CD4-positive, CD25-positive, alpha-beta regulatory T cell (primary cell): ENCODE data around the gene CHID1. TPM values are rescaled to one million over a fixed set of nuclear protein-coding genes. Genes with fewer than 3 reads are reported as not detected.

Experiments used
- ATAC-seq, 2 donors: fragments of 150-1000 bp; cut with Tn5 transposase; one replicate each; pipeline ENCODE4 v1.10.0; 2021; ENCODE audit warnings: low read depth in 2 of 2, moderate number of reproducible peaks in 2 of 2, moderate library complexity in 1 of 2
- DNase-seq, 3 donors: peaks; one replicate each; pipeline versions ENCODE4 v3.0.0 to v3.0.0-alpha.2; 2012 to 2022; ENCODE audit warnings: mixed read lengths in 1 of 3
- H3K27ac ChIP-seq: one replicate; pipeline ENCODE4 v1.7.0; 2013; ENCODE audit warnings: mild to moderate bottlenecking, low read length; ENCODE audit not compliant: insufficient read depth, poor library complexity, severe bottlenecking
- H3K27me3 ChIP-seq: one replicate; pipeline ENCODE4 v1.7.0; 2013; ENCODE audit warnings: low read length; ENCODE audit not compliant: control insufficient read depth, insufficient read depth
- H3K36me3 ChIP-seq: one replicate; pipeline ENCODE4 v1.7.0; 2013; ENCODE audit warnings: mild to moderate bottlenecking, low read length, moderate library complexity; ENCODE audit not compliant: control insufficient read depth, insufficient read depth
- H3K4me1 ChIP-seq: 2 replicates; pipeline ENCODE4 v1.7.0; 2013; ENCODE audit warnings: mild to moderate bottlenecking, low read length; ENCODE audit not compliant: insufficient read depth, control insufficient read depth, poor library complexity, severe bottlenecking
- H3K4me3 ChIP-seq: one replicate; pipeline ENCODE4 v1.7.0; 2013; ENCODE audit warnings: low read depth, mild to moderate bottlenecking, low read length, moderate library complexity
- H3K9me3 ChIP-seq, 2 experiments: 1 replicate in 1 of 2; 2 replicates in 1 of 2; pipeline ENCODE4 v1.7.0; 2013; ENCODE audit warnings: low read length in 2 of 2, mild to moderate bottlenecking in 1 of 2, moderate library complexity in 1 of 2; ENCODE audit not compliant: control insufficient read depth in 2 of 2
- H3K27ac Mint-ChIP-seq, 3 donors: one replicate each; pipeline ENCODE4 v1.8.0; 2020 to 2022; ENCODE audit warnings: mild to moderate bottlenecking in 3 of 3, mixed read lengths in 3 of 3, moderate library complexity in 2 of 3
- H3K27me3 Mint-ChIP-seq: one replicate; pipeline ENCODE4 v1.8.0; 2022; ENCODE audit warnings: mild to moderate bottlenecking, mixed read lengths
- H3K36me3 Mint-ChIP-seq: one replicate; pipeline ENCODE4 v1.8.0; 2020; ENCODE audit warnings: mixed read lengths
- H3K4me1 Mint-ChIP-seq, 4 donors: one replicate each; pipeline ENCODE4 v1.8.0; 2020 to 2022; ENCODE audit warnings: mixed read lengths in 4 of 4, mild to moderate bottlenecking in 1 of 4
- H3K4me3 Mint-ChIP-seq, 4 donors: one replicate each; pipeline ENCODE4 v1.8.0; 2020 to 2022; ENCODE audit warnings: mild to moderate bottlenecking in 4 of 4, mixed read lengths in 4 of 4, moderate library complexity in 3 of 4
- H3K9me3 Mint-ChIP-seq, 7 donors: one replicate each; pipeline ENCODE4 v1.8.0; 2020 to 2022; ENCODE audit warnings: mixed read lengths in 7 of 7, mild to moderate bottlenecking in 3 of 7, moderate library complexity in 2 of 7
- polyA plus RNA-seq, 4 donors: library from polyadenylated mRNA; unstranded; fragments of 300-500 nt; fragmentation: Illumina TruSeq; gene quantifications; one replicate each; pipeline ENCODE4 v1.2.3, GENCODE V29; 2021
- total RNA-seq: library from RNA; stranded (reverse); gene quantifications from one replicate; pipeline ENCODE4 v1.2.3, GENCODE V29; 2022

CHID1 gene
- total and polyA plus RNA-seq, 5 donors from 2014 or later, result 28.7 to 50.6 (median 46.5) TPM

- Mint-ChIP-seq H3K4me1 (peaks cover 0 to 2% (median 0%) of the 10 kb centered on the region in 4 donors), H3K36me3 (no peaks in the 10 kb centered on the region), H3K27me3 (peaks cover 14% of the 10 kb centered on the region), H3K9me3 (no peaks in the 10 kb centered on the region), H3K4me3 (no peak overlapping the region), H3K27ac (no peak overlapping the region)
- Histone ChIP-seq H3K9me3 (no peaks in the 10 kb centered on the region), H3K27ac (no peak overlapping the region), H3K4me1 (peaks cover 5% of the 10 kb centered on the region), H3K4me3 (no peak overlapping the region), H3K27me3 (no peaks in the 10 kb centered on the region), H3K36me3 (no peaks in the 10 kb centered on the region)
- ATAC-seq (no peak), DNase-seq (no peak)
Measured at GRCh38 chr11:854601-855329, 55.8 kb downstream of the CHID1 start.

GRCh38 chr11:853682-854448 lies 56.7 kb downstream of the CHID1 start:
- H3K9me3 Mint-ChIP-seq, result no peaks in the 10 kb centered on the region
- H3K36me3 Mint-ChIP-seq, result no peaks in the 10 kb centered on the region
- H3K27ac Mint-ChIP-seq, result no peak overlapping the region
- no peak overlapping the region for H3K4me3 Mint-ChIP-seq
- H3K27me3 Mint-ChIP-seq, result peaks cover 14% of the 10 kb centered on the region
- peaks cover 0 to 5% (median 0%) of the 10 kb centered on the region in 4 donors for H3K4me1 Mint-ChIP-seq
- Histone ChIP-seq H3K4me3 (no peak overlapping the region), H3K27me3 (no peaks in the 10 kb centered on the region), H3K36me3 (no peaks in the 10 kb centered on the region), H3K27ac (no peak overlapping the region), H3K9me3 (no peaks in the 10 kb centered on the region), H3K4me1 (peaks cover 11% of the 10 kb centered on the region)
- ATAC-seq (no peak), DNase-seq (no peak)

DNA sequence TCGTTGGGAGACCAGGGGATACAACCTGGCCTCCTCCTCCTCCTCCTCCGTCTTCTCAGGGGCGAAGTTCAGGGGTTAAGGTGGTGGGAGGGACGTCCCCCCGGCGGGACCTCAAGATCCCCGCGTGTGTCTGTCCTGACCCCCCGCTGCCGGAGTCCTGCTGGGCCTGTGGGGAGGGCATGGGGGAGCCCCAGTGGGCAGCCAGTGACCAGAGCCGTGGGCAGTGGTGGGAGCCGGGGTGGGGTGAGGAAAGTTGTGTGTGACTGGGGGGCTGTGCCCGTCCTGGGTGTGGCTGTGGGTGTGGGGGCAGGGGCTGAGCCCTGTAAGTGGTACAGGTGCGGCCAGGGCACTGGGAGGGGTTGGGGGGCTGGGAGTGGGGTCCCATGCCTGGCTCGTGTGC lies 57.8 kb downstream of the CHID1 start:
- Mint-ChIP-seq H3K27ac (no peak overlapping the region), H3K4me3 (no peak overlapping the region), H3K9me3 (no peaks in the 10 kb centered on the region), H3K36me3 (no peaks in the 10 kb centered on the region), H3K4me1 (peaks cover 0 to 10% (median 3%) of the 10 kb centered on the region in 4 donors), H3K27me3 (peaks cover 17% of the 10 kb centered on the region)
- ATAC-seq (no peak), DNase-seq (no peak)
- no peaks in the 10 kb centered on the region for H3K36me3 ChIP-seq
- no peaks in the 10 kb centered on the region for H3K27me3 ChIP-seq
- H3K4me1 ChIP-seq, result peaks cover 18% of the 10 kb centered on the region
- H3K9me3 ChIP-seq, result no peaks in the 10 kb centered on the region
- no peak overlapping the region for H3K27ac ChIP-seq
- H3K4me3 ChIP-seq, result no peak overlapping the region

DNA sequence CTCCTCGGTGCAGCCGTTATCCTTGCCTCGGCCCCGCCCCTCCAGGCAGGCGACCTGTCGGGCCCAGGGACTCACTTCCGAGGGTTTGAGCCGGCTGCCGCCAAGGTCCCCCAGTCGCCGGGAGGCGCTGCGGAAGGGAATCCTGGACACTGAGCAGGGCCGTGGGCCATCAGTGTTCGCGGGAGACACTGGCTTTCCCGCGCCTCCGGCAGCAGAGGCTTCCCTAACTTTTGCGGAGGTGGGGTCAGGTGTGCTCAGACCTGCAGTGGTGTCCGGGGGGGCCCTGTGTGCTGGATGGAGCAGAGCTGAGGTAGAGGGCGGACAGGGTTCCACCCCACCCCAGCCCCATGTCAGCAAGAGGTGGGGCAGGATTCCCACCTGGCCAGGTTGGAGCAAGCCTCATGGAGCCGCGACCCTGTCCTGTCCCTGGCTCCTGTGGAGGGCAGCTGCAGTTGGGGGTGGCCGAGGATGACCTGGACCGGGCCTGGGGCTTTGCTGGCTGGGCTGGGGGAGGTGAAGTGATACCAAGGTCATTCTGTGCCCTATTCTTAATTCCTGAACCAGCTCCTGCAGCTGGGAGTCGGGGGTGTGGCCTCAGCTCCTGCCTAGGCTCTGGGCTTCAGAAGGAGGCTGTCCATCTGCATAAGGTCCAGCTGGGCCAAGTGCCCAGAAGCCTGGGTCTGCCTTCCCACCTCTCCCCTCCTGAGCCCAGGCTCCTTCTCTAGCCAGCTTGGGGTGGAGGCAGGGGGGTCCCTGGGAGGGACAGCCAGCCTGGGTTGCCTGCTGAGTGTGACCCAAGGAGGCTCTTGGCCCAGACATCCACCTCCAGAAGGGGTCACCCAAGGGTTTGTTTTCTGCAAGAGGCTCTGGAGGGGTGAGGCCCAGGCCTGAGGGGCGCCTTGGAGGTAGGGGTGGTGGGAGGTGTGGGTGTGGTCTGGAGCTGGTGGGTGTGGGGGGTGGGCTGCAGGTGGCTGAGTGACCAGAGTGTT lies 59.5 kb downstream of the CHID1 start:
- Histone ChIP-seq H3K9me3 (no peaks in the 10 kb centered on the region), H3K27ac (no peak overlapping the region), H3K27me3 (no peaks in the 10 kb centered on the region), H3K36me3 (no peaks in the 10 kb centered on the region), H3K4me3 (no peak overlapping the region), H3K4me1 (peaks cover 18% of the 10 kb centered on the region)
- peaks cover 0 to 10% (median 3%) of the 10 kb centered on the region in 4 donors for H3K4me1 Mint-ChIP-seq
- ATAC-seq, result no peak
- H3K9me3 Mint-ChIP-seq, result no peaks in the 10 kb centered on the region
- peaks cover 14% of the 10 kb centered on the region for H3K27me3 Mint-ChIP-seq
- no peak overlapping the region for H3K27ac Mint-ChIP-seq
- DNase-seq, result peak in 1 of 3 donors; percentile 38
- no peaks in the 10 kb centered on the region for H3K36me3 Mint-ChIP-seq
- H3K4me3 Mint-ChIP-seq, result peak overlapping the region in 2 of 4 donors; percentile 10 to 33

GRCh38 chr11:849951-850774 lies 60.4 kb downstream of the CHID1 start:
- no peaks in the 10 kb centered on the region for H3K9me3 Mint-ChIP-seq
- H3K27me3 ChIP-seq, result no peaks in the 10 kb centered on the region
- H3K27ac Mint-ChIP-seq, result no peak overlapping the region
- peaks cover 19% of the 10 kb centered on the region for H3K27me3 Mint-ChIP-seq
- no peaks in the 10 kb centered on the region for H3K36me3 Mint-ChIP-seq
- H3K36me3 ChIP-seq, result no peaks in the 10 kb centered on the region
- H3K27ac ChIP-seq, result no peak overlapping the region
- DNase-seq, result no peak
- no peak overlapping the region for H3K4me3 ChIP-seq
- peaks cover 0 to 10% (median 3%) of the 10 kb centered on the region in 4 donors for H3K4me1 Mint-ChIP-seq
- ATAC-seq, result no peak
- peak overlapping the region in 3 of 4 donors; percentile 62 to 78 (median 68) for H3K4me3 Mint-ChIP-seq
- no peaks in the 10 kb centered on the region for H3K9me3 ChIP-seq
- H3K4me1 ChIP-seq, result peaks cover 18% of the 10 kb centered on the region

- Histone ChIP-seq H3K27ac (no peak overlapping the region), H3K4me3 (no peak overlapping the region), H3K27me3 (no peaks in the 10 kb centered on the region), H3K36me3 (no peaks in the 10 kb centered on the region), H3K9me3 (no peaks in the 10 kb centered on the region), H3K4me1 (peaks cover 19% of the 10 kb centered on the region)
- peaks cover 22% of the 10 kb centered on the region for H3K27me3 Mint-ChIP-seq
- ATAC-seq, result no peak
- H3K36me3 Mint-ChIP-seq, result no peaks in the 10 kb centered on the region
- H3K4me3 Mint-ChIP-seq, result peak overlapping the region in 2 of 4 donors; percentile 60 to 81
- H3K27ac Mint-ChIP-seq, result no peak overlapping the region
- H3K4me1 Mint-ChIP-seq, result peaks cover 0 to 11% (median 3%) of the 10 kb centered on the region in 4 donors
- DNase-seq, result peak in 1 of 3 donors; percentile 40
- H3K9me3 Mint-ChIP-seq, result no peaks in the 10 kb centered on the region
Measured at GRCh38 chr11:849104-849824, 61.3 kb downstream of the CHID1 start.
